Amniotic epithelial cell (primary cell): ENCODE data around the gene PRKAG2.
"Not testable (repeated sequence)": the region's sequence is repeated elsewhere in the genome, so short reads cannot be mapped to it uniquely, and the experiment has no call there.

Experiments
- DNase-seq: peaks from one replicate; pipeline ENCODE4 v3.0.0-alpha.2; 2010; ENCODE audit warnings: low read depth

PRKAG2 gene

GRCh38 chr7:151835636-151836035 is 41.3 kb downstream of the PRKAG2 start:
- DNase-seq: no peak

- no peak for DNase-seq
These were observed 42.5 kb downstream of the PRKAG2 start for GRCh38 chr7:151834271-151835035.

- no peak for DNase-seq
These were observed 43.2 kb downstream of the PRKAG2 start for GRCh38 chr7:151833691-151834090.

- no peak for DNase-seq
These were observed 43.7 kb downstream of the PRKAG2 start for GRCh38 chr7:151833213-151833651.

GRCh38 chr7:151832656-151833055 is 44.3 kb downstream of the PRKAG2 start:
- no peak for DNase-seq

GRCh38 chr7:151832138-151832537 is 44.8 kb downstream of the PRKAG2 start:
- no peak for DNase-seq

GRCh38 chr7:151831606-151832005 is 45.3 kb downstream of the PRKAG2 start:
- no peak for DNase-seq

- no peak for DNase-seq
These were observed 46.6 kb downstream of the PRKAG2 start for GRCh38 chr7:151830121-151830830.

- DNase-seq: no peak
These were observed 47.2 kb downstream of the PRKAG2 start for GRCh38 chr7:151829707-151830106.

- no peak for DNase-seq
These were observed 49.3 kb downstream of the PRKAG2 start for GRCh38 chr7:151827620-151828019.

- DNase-seq: not testable (repeated sequence)
These were observed 50.6 kb downstream of the PRKAG2 start for GRCh38 chr7:151826316-151826715.

GRCh38 chr7:151825721-151826120 is 51.2 kb downstream of the PRKAG2 start:
- no peak for DNase-seq

GRCh38 chr7:151824373-151824933 is 52.5 kb downstream of the PRKAG2 start:
- DNase-seq: no peak

- DNase-seq: no peak
These were observed 53.1 kb downstream of the PRKAG2 start for GRCh38 chr7:151823566-151824372.

GRCh38 chr7:151822541-151823181 is 54.3 kb downstream of the PRKAG2 start:
- no peak for DNase-seq

- DNase-seq: no peak
These were observed 54.9 kb downstream of the PRKAG2 start for GRCh38 chr7:151821806-151822540.

GRCh38 chr7:151821226-151821625 is 55.7 kb downstream of the PRKAG2 start:
- no peak for DNase-seq

GRCh38 chr7:151820491-151821105 is 56.3 kb downstream of the PRKAG2 start:
- DNase-seq: no peak

- no peak for DNase-seq
These were observed 57.0 kb downstream of the PRKAG2 start for GRCh38 chr7:151819866-151820265.

- DNase-seq: no peak
These were observed 58.0 kb downstream of the PRKAG2 start for GRCh38 chr7:151818674-151819519.
